T-helper 2 cell treated with Interferon-gamma antibody and Interleukin-4, amounts not matched to agents 5 μg/mL and 100 μg/mL, for 36 hours (primary cell): ENCODE data around the gene ADAM15.
A peak's percentile ranks its signal among the peaks of the same experiment; 100 is the strongest.

Experiments
- DNase-seq: peaks from one replicate; pipeline ENCODE4 v3.0.0; 2021; ENCODE audit warnings: low spot score
- H3K27ac Mint-ChIP-seq: one replicate; pipeline ENCODE4 v1.8.0; 2021; ENCODE audit warnings: mild to moderate bottlenecking, mixed read lengths
- H3K27me3 Mint-ChIP-seq: one replicate; pipeline ENCODE4 v1.8.0; 2021; ENCODE audit warnings: low read depth, mixed read lengths
- H3K36me3 Mint-ChIP-seq: one replicate; pipeline ENCODE4 v1.8.0; 2021; ENCODE audit warnings: low read depth, mixed read lengths
- H3K4me1 Mint-ChIP-seq: one replicate; pipeline ENCODE4 v1.8.0; 2021; ENCODE audit warnings: low read depth, mixed read lengths
- H3K4me3 Mint-ChIP-seq: one replicate; pipeline ENCODE4 v1.8.0; 2022; ENCODE audit warnings: mild to moderate bottlenecking, moderate library complexity, mixed read lengths
- H3K9me3 Mint-ChIP-seq: one replicate; pipeline ENCODE4 v1.8.0; 2021; ENCODE audit warnings: mixed read lengths

ADAM15 gene

DNA sequence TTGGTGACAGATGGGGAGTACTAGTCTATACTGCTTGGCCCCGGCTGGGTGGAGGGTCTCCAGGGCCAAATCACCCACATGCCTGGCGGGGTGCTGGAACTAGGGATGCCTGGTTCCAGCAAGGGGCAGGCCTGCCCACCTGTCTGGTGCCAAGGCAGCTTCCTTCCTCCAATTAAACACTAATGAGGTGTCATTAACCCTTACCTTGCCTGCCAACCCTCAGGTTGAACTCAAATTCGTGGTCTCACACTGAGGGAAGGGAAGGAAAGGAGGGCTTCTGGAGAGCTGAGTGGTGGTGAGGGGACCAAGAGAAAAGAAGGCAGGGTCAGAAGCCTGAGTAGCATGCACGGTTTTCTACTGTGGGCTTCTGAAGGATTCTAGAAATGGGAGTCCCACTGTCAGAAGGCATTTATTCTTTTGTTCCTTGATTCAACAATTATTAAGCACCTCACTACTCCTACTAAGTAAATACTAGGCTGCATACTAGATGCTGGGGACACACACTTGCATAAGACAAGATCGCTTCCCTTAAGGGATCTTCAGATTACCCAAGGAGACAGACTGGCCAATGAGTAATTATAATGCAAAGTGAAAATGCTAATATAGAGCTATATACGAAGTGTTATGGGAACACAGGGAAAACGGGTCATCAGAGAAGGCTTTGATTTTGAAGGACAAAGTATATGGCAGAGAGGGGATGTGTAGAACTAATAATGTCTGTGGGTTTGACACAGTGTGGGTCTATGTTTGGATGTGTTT, 21.6 kb downstream of the ADAM15 start:
- Mint-ChIP-seq H3K27ac (no peak overlapping the region), H3K27me3 (peaks cover 5% of the 10 kb centered on the region), H3K4me1 (peaks cover 32% of the 10 kb centered on the region), H3K4me3 (no peak overlapping the region), H3K9me3 (no peaks in the 10 kb centered on the region), H3K36me3 (peaks cover 8% of the 10 kb centered on the region)
- no peak for DNase-seq

DNA sequence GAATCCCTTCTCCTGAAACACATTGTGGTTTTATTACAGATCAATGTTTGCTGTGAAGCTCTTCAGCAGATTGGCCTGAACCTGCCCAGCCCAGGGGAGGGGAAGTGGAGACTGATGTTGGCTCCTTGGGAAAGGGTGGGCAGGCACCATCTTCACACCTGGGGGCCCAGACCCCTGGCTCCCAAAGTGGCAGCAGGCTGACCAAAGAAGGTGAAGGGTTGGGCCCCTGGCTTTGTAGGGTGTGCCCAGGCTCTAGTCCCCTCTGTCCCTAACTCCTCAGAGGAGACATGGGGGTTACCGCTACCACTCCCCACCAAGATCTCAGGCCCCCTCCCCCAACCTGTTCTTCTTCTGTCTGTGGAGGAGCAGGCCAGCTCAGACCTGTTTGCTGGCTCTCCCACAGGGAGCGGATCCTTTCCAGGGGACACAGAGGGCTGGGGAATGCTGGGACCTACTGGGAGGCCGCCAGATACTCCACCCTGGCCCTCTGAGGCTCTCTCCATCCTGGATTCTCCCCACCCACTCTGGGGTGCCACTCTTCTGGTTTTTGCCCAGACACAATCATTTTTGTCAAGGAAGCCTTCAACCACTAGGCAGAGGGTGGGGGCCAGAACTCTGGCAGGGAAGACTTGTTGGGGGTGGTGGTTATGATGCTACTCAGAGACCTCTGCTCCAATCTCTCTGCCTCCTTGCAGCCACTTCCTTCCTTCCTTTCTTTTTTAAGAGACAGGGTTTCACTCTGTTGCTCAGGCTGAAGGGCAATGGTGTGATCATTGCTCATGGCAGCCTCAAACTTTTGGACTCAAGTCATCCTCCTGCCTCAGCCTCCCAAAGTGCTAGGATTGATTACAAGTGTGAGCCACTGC, 22.5 kb downstream of the ADAM15 start:
- H3K9me3 Mint-ChIP-seq, result no peaks in the 10 kb centered on the region
- peak overlapping the region; percentile 7 for H3K27ac Mint-ChIP-seq
- peaks cover 11% of the 10 kb centered on the region for H3K27me3 Mint-ChIP-seq
- DNase-seq, result no peak
- peaks cover 5% of the 10 kb centered on the region for H3K36me3 Mint-ChIP-seq
- peaks cover 34% of the 10 kb centered on the region for H3K4me1 Mint-ChIP-seq
- H3K4me3 Mint-ChIP-seq, result peak overlapping the region; percentile 57

DNA sequence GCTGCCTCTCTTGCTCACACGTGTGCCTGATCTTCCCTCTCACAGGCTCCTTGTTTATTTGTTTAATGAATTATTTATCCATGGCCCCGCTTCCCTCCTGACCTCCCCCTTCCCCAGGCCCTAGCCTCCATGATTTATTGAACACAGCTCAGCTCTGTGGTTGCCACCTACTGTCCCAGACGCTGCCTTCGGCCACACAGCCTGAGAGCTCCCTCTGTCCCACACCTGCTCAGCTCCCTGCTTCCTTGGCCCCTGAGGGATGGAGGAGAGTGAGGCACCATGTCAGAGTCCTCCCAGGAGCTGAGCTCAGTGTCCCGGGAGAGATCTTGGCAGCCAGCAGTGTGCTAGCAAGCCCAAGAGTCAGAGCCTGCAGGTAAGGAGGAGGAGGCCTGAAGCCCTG, 24.4 kb downstream of the ADAM15 start:
- Mint-ChIP-seq H3K4me3 (no peak overlapping the region), H3K36me3 (no peaks in the 10 kb centered on the region), H3K27me3 (peaks cover 21% of the 10 kb centered on the region), H3K9me3 (no peaks in the 10 kb centered on the region), H3K27ac (no peak overlapping the region), H3K4me1 (peaks cover 38% of the 10 kb centered on the region)
- no peak for DNase-seq

DNA sequence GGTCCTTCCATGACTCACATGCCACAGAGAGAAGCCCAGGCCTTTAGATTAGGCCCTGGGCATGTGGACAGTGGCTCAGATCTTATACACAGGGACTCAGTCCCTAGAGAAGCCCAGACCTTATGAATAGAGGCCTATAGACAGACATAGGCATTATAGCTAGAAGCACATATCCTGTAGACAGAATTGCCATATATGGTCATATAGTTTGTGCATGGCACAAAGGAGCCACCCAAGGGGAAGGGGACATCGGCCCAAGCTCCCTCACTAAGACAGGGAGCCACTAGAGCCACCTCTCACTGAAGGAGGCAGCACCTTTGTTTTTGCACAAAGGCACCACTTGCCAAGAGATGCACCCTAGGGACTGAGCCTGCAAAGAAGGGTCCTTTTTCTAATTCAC, 25.3 kb downstream of the ADAM15 start:
- Mint-ChIP-seq H3K27ac (no peak overlapping the region), H3K4me3 (no peak overlapping the region), H3K4me1 (peaks cover 40% of the 10 kb centered on the region), H3K9me3 (no peaks in the 10 kb centered on the region), H3K27me3 (peaks cover 25% of the 10 kb centered on the region), H3K36me3 (peaks cover under 1% of the 10 kb centered on the region)
- DNase-seq, result no peak

DNA sequence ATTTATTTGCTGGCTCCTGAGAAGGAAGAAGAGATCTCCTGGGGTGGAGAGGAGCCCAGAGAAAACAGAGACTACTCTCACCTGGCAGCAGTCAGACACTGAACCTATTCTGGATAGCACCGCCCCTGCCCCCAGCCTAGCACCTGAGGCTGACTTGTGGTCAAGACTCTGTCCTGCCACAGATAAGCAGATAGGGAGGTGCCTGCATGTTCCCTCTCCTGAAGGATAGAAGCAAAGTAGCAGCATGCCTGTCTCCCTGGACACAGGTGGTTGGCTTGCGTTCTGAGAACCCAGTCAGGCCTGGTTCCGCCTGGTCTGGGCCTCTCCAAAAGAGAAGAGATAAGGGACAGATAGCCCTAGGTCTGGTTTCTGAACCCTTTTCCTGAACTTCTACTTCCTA, 26.2 kb downstream of the ADAM15 start:
- Mint-ChIP-seq H3K36me3 (peaks cover 2% of the 10 kb centered on the region), H3K4me1 (peaks cover 42% of the 10 kb centered on the region), H3K27me3 (peaks cover 30% of the 10 kb centered on the region), H3K4me3 (no peak overlapping the region), H3K27ac (no peak overlapping the region), H3K9me3 (no peaks in the 10 kb centered on the region)
- DNase-seq, result no peak

DNA sequence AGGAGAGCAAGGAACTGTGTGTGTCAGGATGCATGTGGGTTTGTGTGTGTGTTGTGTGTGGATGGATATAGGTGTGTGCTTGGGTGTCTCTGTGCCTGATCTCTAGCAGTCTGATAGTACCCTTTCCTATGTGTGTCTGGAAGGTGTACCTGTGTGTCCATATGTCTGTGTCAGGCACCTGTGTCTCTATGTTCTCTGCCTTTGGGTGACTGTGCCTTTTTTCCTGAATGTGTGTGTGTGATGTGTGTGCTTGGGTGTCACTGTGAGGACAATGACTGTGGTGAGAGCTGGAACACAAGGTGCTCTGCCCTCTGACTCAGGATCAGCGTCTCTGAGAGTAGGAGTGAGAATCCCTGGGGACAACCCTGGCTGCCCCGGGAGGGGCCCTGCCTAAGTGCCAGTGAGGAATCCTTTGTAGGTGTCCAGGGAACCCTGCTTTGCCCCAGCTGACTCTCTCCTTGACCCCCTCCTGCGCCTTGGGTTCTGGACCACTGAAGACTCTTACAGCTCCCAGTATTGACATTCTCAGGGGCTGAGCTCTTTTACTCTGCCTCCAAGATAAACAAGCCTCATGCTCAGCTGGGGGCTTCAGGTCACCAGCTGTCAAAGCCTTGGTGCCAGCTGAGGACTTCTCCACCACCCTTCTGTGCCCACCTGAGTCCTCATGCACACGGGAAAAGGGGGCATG, 26.8 kb downstream of the ADAM15 start:
- H3K4me1 Mint-ChIP-seq, result peaks cover 42% of the 10 kb centered on the region
- peaks cover 35% of the 10 kb centered on the region for H3K27me3 Mint-ChIP-seq
- H3K36me3 Mint-ChIP-seq, result peaks cover 2% of the 10 kb centered on the region
- H3K27ac Mint-ChIP-seq, result no peak overlapping the region
- H3K9me3 Mint-ChIP-seq, result no peaks in the 10 kb centered on the region
- DNase-seq, result no peak
- peak overlapping the region; percentile 18 for H3K4me3 Mint-ChIP-seq

DNA sequence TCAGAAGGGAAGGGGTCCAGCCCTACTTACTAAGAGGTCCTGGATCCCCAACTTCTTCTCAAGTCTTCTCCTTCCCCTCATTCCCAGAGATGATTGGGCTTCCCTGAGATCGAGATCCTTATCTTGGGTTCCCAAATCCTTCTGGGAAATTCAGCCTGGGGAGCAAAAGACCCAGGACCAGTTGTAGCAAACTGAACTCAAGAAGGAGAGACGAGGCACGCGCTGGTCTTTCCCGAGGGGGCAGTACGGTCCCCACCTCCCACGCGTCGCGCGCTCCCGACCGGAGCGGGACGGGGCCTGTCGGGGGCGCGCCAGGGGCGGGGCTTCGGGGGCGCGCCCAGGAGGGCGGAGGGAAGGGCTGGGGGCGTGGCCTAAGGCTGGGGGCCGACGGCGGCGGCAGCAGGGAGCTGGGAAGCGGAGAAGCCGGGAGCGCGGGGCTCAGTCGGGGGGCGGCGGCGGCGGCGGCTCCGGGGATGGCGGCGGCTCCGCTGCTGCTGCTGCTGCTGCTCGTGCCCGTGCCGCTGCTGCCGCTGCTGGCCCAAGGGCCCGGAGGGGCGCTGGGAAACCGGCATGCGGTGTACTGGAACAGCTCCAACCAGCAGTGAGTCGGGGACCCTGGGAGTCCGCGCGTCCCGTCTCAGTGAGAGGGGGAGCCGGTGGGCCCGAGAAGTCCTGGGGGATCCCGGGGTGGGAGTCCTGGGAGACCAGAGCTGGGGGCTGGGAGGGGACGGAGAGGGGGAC, 27.5 kb downstream of the ADAM15 start, which contains the start of gene EFNA3:
EFNA3 (plus strand) TSS at position 369 of the 741 bp plus-strand sequence; CDS start at position 474, 105 bp downstream.
- H3K9me3 Mint-ChIP-seq, result no peaks in the 10 kb centered on the region
- DNase-seq, result peak; percentile 71
- peaks cover 42% of the 10 kb centered on the region for H3K27me3 Mint-ChIP-seq
- no peak within 1 kb of the TSS for H3K27ac Mint-ChIP-seq
- peaks cover 36% of the 10 kb centered on the region for H3K4me1 Mint-ChIP-seq
- H3K4me3 Mint-ChIP-seq, result peak within 1 kb of the TSS; percentile 78
- peaks cover 2% of the 10 kb centered on the region for H3K36me3 Mint-ChIP-seq

DNA sequence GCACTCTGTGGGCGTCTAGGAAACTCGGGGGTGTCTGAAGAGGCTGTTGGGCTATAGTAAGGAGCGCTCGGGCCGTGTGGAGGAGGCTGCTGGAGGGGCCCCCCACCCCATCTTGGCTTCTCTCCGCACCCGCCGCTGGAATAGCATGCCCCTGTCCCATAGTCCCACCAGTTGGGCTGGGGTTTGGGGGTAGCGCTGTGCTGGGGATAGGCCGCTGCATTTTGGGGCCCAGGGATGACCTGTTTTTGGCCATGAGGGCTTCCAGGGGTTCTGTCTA, 28.0 kb downstream of the ADAM15 start:
- Mint-ChIP-seq H3K4me1 (peaks cover 36% of the 10 kb centered on the region), H3K27me3 (peaks cover 47% of the 10 kb centered on the region), H3K36me3 (peaks cover 2% of the 10 kb centered on the region), H3K27ac (no peak overlapping the region), H3K4me3 (peak overlapping the region; percentile 78), H3K9me3 (no peaks in the 10 kb centered on the region)
- no peak for DNase-seq

DNA sequence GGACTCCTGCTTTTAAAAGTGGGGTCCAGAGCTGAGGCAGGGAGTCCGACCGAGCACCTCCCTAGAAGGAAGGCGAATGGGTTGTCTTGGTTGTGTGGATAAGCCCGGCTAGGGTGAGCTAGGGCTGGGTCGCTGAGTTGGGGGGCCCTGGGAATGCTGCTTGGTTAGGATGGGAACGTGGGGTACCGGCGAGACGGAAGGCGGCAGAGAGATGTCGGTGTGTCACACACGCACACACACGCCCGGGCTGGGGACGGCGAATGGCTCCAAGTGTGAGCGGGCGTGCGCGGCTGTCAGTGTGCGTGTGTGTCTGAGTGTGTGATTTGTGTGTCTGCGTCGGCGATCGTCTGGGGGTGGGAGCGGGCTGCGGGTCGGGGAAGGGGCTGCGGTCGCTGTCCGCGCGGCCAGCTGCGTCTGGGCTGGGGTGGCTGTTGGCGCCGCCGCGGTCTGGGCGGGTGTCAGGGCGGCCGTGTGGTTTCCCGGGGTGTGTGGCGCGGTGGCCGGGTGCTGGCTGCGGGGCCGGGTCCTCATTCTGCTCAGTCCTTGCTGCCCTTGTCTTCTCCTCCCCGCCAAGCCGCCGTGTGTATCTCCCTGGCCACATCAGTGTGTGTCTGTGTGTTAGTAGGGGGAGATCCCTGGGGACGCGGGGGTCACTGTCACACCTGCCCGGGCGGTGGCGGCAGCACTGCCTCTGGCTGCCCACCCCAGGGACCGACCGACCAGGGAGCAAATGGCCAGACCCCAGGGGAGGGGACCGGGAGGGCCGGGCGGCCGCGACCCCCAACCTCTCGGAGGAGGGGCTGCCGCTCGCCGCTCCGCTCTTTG, 28.6 kb downstream of the ADAM15 start:
- H3K4me3 Mint-ChIP-seq, result peak overlapping the region; percentile 78
- no peak for DNase-seq
- H3K27ac Mint-ChIP-seq, result no peak overlapping the region
- no peaks in the 10 kb centered on the region for H3K9me3 Mint-ChIP-seq
- H3K36me3 Mint-ChIP-seq, result peaks cover 2% of the 10 kb centered on the region
- peaks cover 52% of the 10 kb centered on the region for H3K27me3 Mint-ChIP-seq
- peaks cover 40% of the 10 kb centered on the region for H3K4me1 Mint-ChIP-seq

DNA sequence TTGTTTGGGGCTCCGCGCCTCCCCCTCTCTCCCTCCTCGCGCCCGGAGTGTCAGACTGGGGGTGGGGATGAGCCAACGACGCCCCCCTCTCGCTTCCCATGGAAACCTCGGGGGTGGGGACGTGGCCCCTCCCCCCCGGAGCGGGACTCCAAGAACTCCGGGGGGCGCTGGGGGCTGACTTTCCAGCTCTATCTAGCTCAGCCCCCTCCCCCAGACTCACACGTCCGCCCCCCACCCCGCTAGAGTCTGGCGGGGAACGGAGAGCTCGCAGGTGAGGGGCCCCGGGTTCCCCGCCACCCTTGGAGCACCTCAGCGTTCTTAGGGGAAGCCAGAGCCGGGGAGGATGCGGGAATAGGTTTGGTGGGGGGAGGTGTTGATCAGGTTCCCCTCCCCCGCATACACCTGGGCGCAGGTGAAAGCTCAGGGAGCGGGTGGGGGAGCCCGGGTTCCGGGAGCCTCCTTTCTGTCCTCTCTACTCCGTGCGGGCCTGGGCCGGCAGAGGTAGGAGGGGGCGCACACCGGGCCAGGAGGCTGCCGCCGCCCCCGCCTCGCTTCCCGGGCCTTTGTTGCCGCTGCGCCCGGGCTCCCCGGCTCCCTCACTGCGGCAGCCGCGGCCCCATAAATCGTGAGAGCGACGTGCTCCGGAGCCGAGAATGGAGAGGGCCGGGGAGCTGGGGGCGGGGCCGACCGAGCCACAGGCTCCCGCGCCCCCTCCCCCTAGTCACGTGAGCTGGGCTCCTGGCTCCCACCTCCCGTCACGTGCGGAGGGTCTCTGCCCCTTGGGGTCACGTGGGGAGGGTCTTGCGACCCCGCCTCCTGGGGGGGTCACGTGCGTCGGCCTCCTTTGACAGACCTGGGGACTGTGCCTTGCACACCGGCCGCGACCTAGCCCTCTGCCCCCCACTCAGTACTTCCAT, 29.5 kb downstream of the ADAM15 start:
- Mint-ChIP-seq H3K36me3 (peaks cover 2% of the 10 kb centered on the region), H3K27me3 (peaks cover 52% of the 10 kb centered on the region), H3K4me1 (peaks cover 40% of the 10 kb centered on the region), H3K27ac (no peak overlapping the region), H3K9me3 (no peaks in the 10 kb centered on the region), H3K4me3 (peak overlapping the region; percentile 70)
- no peak for DNase-seq

DNA sequence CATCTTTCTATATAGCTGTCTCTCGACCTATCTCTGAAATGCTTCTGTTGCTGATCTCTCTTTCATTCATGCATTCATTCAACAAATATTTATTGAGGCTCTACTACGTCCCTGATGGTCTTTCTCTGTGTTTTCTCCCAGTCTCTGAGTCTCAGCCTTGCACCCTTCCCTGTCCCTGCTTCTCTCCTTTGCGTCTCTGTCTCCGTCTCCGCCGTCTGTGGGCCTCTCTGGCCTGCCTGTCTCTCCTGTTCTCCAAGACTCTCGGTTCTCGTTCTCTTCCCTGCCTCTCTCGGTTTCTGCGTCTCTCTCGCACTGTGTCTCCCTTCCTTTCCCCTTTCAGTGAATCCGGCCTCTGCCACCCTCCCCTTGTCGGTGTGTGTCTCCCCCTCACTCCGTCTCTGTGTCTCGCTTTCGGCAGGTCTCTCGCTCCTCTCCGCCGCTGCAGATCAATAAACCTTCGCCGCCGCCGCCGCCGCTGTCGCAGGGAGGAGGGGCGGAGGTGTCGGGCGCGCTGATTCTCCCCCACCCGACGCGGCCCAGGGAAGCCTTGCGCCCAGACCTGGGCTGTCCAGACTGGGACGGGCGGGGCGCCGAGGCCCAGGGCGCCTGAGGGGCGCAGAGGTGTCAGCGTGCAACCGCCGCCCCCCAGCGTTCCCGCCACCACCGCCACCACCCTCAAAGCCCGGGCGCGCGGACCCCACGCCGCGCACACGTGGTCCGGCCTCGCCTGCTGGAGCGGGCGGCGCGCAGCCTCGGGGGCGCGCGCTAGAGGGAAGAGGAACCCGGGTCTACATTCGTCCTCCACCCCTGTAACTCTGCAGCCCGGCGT, 30.6 kb downstream of the ADAM15 start:
- no peak for DNase-seq
- peak overlapping the region; percentile 13 for H3K27ac Mint-ChIP-seq
- H3K27me3 Mint-ChIP-seq, result peaks cover 52% of the 10 kb centered on the region
- peak overlapping the region; percentile 70 for H3K4me3 Mint-ChIP-seq
- H3K9me3 Mint-ChIP-seq, result no peaks in the 10 kb centered on the region
- peaks cover 2% of the 10 kb centered on the region for H3K36me3 Mint-ChIP-seq
- H3K4me1 Mint-ChIP-seq, result peaks cover 39% of the 10 kb centered on the region
